Measurements from ENCODE around the gene CLASRP.
"Not testable (repeated sequence)": the region's sequence is repeated elsewhere in the genome, so short reads cannot be mapped to it uniquely, and the experiment has no call there.

The CLASRP gene

GRCh38 chr19:45038931-45039893 lies at the start of gene CLASRP:
Gene CLASRP (plus strand): TSS chr19:45039045. CDS start chr19:45040213, 1,168 bp downstream.
- DNase-seq, result peak; percentile 84

- DNase-seq, result no peak
These were observed 48.4 kb upstream of the CLASRP start for GRCh38 chr19:44990459-44990858.

GRCh38 chr19:44990966-44991365 lies 47.9 kb upstream of the CLASRP start:
- no peak for DNase-seq

- no peak for DNase-seq
These were observed 46.3 kb upstream of the CLASRP start for GRCh38 chr19:44992336-44993163.

GRCh38 chr19:44993526-44993925 lies 45.3 kb upstream of the CLASRP start:
- no peak for DNase-seq

GRCh38 chr19:44993926-44994537 lies 44.8 kb upstream of the CLASRP start:
- no peak for DNase-seq

GRCh38 chr19:44998025-44998424 lies 40.8 kb upstream of the CLASRP start:
- no peak for DNase-seq

- DNase-seq, result not testable (repeated sequence)
These were observed 39.5 kb upstream of the CLASRP start for GRCh38 chr19:44999131-44999925.

GRCh38 chr19:45000665-45001064 lies 38.2 kb upstream of the CLASRP start:
- not testable (repeated sequence) for DNase-seq

- peak; percentile 77 for DNase-seq
These were observed 37.6 kb upstream of the CLASRP start, which contains the start of gene RELB for GRCh38 chr19:45001087-45001739. Gene RELB (plus strand): TSS chr19:45001464. CDS start chr19:45001580, 116 bp downstream.

GRCh38 chr19:45003485-45003884 lies 35.4 kb upstream of the CLASRP start:
- no peak for DNase-seq

GRCh38 chr19:45005787-45006186 lies 33.1 kb upstream of the CLASRP start:
- DNase-seq, result no peak

GRCh38 chr19:45008552-45008951 lies 30.3 kb upstream of the CLASRP start:
- no peak for DNase-seq

GRCh38 chr19:45009625-45010255 lies 29.1 kb upstream of the CLASRP start:
- no peak for DNase-seq

- no peak for DNase-seq
These were observed 28.5 kb upstream of the CLASRP start for GRCh38 chr19:45010306-45010705.

- DNase-seq, result no peak
These were observed 26.9 kb upstream of the CLASRP start for GRCh38 chr19:45011959-45012358.

- DNase-seq, result peak; percentile 56
These were observed 22.2 kb upstream of the CLASRP start for GRCh38 chr19:45016388-45017314.

- DNase-seq, result no peak
These were observed 19.7 kb upstream of the CLASRP start for GRCh38 chr19:45019187-45019586.

- no peak for DNase-seq
These were observed 18.8 kb upstream of the CLASRP start for GRCh38 chr19:45020071-45020470.

GRCh38 chr19:45021971-45022370 lies 16.9 kb upstream of the CLASRP start:
- no peak for DNase-seq
